GM12873 (cell line): ENCODE data around the gene LGALS9.
A peak's percentile ranks its signal among the peaks of the same experiment; 100 is the strongest.

Source experiments
- TF ChIP-seq, protein P1 (sequence below): IDR thresholded peaks from 2 replicates; pipeline ENCODE4 v1.5.1; 2012; ENCODE audit warnings: low read depth, mild to moderate bottlenecking, moderate library complexity, low read length, control low read depth; ENCODE audit not compliant: insufficient read depth; ENCODE audit errors: missing control alignments

The LGALS9 gene

GRCh38 chr17:27644586-27644985 is 13.6 kb downstream of the LGALS9 start:
- TF ChIP-seq, protein P1, sequence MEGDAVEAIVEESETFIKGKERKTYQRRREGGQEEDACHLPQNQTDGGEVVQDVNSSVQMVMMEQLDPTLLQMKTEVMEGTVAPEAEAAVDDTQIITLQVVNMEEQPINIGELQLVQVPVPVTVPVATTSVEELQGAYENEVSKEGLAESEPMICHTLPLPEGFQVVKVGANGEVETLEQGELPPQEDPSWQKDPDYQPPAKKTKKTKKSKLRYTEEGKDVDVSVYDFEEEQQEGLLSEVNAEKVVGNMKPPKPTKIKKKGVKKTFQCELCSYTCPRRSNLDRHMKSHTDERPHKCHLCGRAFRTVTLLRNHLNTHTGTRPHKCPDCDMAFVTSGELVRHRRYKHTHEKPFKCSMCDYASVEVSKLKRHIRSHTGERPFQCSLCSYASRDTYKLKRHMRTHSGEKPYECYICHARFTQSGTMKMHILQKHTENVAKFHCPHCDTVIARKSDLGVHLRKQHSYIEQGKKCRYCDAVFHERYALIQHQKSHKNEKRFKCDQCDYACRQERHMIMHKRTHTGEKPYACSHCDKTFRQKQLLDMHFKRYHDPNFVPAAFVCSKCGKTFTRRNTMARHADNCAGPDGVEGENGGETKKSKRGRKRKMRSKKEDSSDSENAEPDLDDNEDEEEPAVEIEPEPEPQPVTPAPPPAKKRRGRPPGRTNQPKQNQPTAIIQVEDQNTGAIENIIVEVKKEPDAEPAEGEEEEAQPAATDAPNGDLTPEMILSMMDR: no peak

DNA sequence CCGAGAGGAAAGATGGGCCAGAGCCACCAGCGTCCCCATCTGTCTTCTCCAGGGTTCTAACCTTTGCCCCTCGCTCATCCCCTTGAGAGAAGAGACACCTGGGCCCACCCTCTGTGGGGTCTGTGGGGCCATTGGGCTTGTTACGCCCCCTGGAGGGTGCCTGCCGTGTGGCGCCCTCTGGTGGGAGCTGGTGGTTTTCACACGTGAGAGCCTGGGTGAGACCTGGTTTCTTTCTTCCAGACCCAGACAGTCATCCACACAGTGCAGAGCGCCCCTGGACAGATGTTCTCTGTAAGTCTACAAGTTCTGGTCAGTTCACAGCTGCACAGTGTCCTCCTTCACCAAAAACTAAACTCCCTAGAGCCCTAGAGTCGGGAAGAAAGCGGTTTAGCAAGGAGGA is 14.6 kb downstream of the LGALS9 start:
- TF ChIP-seq, protein P1: peak; percentile 13

GRCh38 chr17:27646232-27646631 is 15.2 kb downstream of the LGALS9 start:
- TF ChIP-seq, protein P1: no peak

DNA sequence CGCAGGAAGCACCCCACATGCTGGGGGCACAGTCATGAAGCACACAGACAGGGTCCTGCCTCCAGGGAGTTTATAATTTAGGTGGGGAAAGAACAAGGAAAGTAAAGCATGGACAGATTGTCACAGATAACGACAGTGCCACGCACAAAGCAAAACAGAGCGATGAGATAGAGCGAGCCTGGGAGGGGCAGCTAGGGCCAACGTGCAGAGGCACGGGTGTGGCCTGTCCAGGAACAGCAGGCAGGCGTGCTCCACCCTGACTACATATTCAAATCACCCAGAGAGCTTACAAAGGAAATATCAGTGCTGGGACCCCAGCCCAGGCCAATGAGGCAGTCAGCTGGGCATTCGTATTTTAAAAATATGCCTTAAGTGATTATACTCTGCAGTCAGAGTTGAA is 16.8 kb downstream of the LGALS9 start:
- TF ChIP-seq, protein P1: no peak

GRCh38 chr17:27649929-27650328 is 18.9 kb downstream of the LGALS9 start:
- TF ChIP-seq, protein P1: no peak

DNA sequence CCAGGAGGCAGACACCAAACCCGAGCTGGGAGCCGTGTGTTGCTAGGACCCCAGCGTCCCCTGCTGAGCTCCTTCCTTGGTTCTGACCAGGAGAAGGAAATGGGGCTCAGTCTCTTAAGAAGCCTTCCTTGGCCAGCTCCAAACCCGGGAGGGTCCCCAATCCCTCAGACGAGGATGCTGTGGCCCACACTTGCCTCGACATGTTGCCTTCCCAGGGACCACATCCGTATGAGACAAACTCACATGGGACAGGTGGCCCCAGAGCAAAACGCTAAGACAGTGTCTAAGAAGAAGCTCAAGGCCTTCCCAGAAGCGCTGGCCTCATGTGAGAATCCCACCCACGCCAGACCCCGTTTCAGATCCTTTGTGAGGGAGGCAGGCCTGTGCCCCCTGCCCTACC is 19.8 kb downstream of the LGALS9 start:
- TF ChIP-seq, protein P1: no peak

DNA sequence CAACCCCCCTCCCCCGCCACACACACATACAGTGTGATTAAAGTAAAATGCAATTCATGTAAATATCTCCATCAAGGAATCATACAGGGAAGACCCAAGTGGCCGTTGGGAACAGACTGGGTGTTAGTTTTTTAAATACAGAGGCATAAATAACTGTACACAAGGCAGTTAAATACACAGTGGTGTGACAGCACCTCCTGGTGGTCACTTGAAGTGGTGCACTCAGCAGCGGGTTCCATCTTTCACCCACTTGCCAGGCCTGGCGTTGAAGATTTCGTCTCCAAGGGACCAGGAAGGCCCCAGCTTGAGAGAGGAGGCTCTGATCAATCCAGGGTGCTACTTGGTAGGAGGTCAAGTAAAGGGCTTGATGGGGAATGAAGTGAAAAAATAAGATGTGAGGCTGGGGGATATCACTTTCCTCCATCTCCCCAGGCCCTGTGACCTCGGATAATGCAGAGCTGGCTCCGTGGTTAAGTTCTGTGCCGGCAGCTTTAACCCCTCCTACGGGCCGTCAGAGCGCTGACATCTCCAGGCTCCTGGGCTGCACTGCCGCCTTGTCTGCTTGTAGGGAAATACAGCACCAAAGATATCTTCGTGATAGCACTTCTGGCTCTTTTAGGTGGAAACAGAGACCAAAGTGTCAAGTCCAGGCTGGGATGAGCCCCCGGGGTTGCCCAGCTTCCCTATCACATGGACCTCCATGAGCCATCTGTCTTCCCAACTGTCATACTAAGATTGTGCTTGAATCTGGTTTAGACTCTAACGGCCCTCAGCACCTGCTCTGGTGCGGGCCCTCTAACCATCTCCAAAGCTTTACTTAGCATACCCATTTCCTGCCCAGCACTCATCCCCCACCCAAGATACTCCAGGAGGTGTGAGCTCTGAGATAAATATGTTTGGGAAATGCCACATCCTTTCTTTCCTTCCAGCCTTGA is 20.7 kb downstream of the LGALS9 start:
- TF ChIP-seq, protein P1: peak; percentile 73
